ENCODE data around the gene APBA1.

- no peak for TF ChIP-seq EZH2phosphoT487 (conservative IDR thresholded peaks at IDR 0.05; ENCODE audit: low read length)
- TF ChIP-seq, protein P1, sequence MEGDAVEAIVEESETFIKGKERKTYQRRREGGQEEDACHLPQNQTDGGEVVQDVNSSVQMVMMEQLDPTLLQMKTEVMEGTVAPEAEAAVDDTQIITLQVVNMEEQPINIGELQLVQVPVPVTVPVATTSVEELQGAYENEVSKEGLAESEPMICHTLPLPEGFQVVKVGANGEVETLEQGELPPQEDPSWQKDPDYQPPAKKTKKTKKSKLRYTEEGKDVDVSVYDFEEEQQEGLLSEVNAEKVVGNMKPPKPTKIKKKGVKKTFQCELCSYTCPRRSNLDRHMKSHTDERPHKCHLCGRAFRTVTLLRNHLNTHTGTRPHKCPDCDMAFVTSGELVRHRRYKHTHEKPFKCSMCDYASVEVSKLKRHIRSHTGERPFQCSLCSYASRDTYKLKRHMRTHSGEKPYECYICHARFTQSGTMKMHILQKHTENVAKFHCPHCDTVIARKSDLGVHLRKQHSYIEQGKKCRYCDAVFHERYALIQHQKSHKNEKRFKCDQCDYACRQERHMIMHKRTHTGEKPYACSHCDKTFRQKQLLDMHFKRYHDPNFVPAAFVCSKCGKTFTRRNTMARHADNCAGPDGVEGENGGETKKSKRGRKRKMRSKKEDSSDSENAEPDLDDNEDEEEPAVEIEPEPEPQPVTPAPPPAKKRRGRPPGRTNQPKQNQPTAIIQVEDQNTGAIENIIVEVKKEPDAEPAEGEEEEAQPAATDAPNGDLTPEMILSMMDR (IDR thresholded peaks at IDR 0.05; ENCODE audit: insufficient read depth, low read length, poor library complexity, severe bottlenecking): no peak
Observed at GRCh38 chr9:69395718-69396117, 276.5 kb downstream of the APBA1 start.

Measured in SU-DHL-6 (cell line).